GM21390 (cell line): ENCODE results near the gene KIAA1755.

Source experiments
- ATAC-seq: cut with Tn5 transposase; IDR thresholded peaks from one replicate; pipeline ENCODE4 v1.9.1; 2021; ENCODE audit not compliant: unreplicated experiment

KIAA1755 gene

DNA sequence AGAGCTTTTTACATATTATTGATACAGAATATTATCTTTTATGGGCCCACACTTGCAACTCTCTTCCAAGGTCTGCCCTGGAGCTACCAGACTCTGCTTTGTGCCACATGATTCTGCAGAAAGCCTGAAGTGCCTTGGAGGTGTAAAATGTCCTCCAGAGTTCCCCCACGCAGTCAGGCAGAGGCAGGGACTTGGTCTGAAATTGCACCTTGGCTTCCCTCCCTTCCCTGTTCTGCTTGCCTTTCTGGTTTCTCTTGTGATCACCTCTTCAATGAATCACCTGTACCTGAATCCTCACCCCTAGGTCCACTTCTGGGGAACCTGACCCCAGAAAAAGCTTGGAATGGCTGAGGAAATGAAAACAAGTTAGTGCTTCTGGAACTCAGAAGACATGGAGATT lies 52.4 kb downstream of the KIAA1755 start:
- no peak for ATAC-seq

DNA sequence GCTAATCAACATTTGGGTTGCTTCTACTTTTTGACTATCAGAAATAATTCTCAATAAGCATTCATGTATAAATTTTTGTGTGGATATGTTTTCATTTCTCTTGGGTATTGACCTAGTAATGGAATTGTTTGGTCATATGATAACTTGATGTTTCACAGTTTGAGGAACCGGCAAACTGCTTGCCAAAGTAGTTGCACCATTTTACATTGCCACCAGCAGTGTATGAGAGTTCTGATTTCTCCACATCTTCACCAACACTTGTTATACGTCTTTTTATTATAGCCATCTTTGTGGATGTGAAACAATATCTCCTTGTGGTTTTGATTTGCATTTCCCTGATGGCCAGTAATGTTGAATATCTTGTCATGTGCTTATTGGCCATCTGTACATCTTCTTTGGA lies 52.9 kb downstream of the KIAA1755 start:
- no peak for ATAC-seq

- no peak for ATAC-seq
Observed at GRCh38 chr20:38205001-38205400, 55.5 kb downstream of the KIAA1755 start.

- ATAC-seq: no peak
Observed at GRCh38 chr20:38203981-38204357, 56.6 kb downstream of the KIAA1755 start.

DNA sequence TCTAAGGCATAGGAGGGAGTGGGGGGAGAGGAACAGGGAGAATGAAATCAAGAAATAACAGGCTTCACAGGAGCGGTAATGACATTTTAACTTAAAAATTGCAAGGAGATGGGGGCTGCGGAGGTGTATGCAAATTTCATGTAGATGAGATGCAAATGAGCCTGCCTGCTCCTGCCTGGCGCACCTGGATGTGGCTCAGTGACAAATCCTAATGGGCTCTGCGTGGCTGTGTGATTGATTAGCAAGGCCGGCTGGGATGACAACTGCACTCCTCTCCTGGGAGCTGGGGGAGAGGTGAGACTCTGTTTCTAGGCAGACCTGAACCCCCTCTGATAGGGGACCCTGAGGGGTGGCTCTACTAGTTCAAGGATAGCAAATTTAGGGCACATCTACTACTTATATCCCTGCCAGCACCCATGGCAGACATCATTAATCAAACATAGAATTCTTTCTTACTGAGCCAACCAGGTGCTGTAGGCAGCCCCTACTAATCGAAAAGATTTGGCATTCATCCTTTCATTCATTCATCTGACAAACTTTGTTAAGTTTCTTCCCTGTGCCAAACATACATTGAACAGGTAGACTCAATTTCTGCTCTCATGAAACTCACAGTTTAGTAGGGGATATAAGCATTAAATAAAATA lies 57.1 kb downstream of the KIAA1755 start:
- ATAC-seq: no peak

DNA sequence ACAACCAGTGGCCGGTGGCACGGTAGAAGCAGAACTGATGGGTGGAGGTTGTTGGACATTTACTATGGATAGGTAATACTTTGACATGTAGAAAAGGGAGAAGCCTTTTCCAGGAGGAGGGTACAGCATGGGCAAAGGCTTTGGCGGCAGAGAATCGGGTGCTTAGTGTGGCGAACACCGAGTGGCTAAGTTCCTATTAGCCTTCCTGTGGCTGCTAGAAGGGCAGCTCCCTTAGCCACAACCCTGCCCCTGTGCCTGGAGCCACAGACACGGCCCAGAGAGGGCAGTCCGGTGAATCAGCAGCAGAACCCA lies 57.6 kb downstream of the KIAA1755 start:
- ATAC-seq: no peak

- no peak for ATAC-seq
Observed at GRCh38 chr20:38202153-38202981, 58.2 kb downstream of the KIAA1755 start.

- ATAC-seq: no peak
Observed at GRCh38 chr20:38201356-38201755, 59.2 kb downstream of the KIAA1755 start.

GRCh38 chr20:38200646-38201045 lies 59.9 kb downstream of the KIAA1755 start:
- no peak for ATAC-seq

DNA sequence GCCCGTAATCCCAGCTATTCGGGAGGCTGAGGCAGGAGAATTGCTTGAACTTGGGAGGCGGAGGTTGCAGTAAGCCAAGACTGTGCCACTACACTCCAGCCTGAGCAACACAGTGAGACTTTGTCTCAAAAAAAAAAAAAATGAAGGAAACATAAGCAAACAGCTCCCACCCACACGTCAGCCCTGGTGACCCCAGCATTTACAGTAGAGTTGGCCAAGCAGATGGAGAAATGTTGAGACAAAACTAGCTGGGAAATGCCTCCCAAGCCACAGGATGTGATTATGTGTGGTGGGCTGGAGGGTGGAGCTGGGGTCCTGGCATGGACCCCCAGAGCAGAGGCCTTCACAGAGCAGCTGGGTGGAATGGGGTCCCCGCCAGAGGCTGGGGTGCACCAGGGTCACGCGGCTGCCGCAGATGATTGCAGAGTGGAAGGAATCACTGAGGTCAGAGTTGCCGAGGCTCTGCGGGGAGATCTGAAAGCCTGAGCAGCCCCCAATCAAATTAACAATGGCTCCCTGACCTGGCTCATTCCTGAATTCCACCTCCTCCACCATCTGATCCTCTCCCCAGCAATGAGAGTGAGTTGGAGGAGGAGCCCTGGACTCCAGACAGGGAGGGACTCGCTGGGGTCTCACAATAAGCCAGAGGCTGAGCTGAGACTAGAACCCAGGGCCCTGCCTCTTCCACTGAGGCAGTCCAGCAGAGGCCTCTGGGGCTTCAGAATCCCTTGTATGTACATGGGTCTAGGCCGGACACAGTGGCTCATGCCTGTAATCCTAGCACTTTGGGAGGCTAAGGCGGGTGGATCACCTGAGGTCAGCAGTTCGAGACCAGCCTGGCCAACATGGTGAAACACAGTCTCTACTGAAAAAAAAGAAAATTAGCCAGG lies 60.8 kb downstream of the KIAA1755 start:
- ATAC-seq: no peak

- ATAC-seq: no peak
Observed at GRCh38 chr20:38198238-38198861, 62.2 kb downstream of the KIAA1755 start.

GRCh38 chr20:38197619-38198018 lies 62.9 kb downstream of the KIAA1755 start:
- ATAC-seq: no peak

- no peak for ATAC-seq
Observed at GRCh38 chr20:38197217-38197616, 63.3 kb downstream of the KIAA1755 start.

DNA sequence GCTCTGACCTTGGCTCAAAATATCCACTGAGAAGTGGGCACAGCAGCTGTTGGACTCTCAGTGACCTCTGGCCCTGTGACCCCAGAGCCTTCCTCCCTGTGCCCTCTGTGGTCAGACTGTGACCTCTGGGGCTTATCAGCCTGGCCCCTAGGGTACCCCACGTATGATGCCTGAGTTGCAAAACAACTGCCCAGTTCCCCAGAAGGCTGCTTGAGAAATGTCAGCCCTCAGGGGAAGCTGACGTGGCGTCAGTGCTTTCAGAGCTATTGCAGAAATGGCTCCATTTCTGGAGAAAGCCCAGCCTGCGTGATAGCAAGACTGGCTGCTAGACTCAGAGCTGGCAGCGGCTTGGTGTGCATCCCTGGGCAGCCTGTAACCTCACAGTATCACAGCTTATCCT lies 63.9 kb downstream of the KIAA1755 start:
- ATAC-seq: no peak

- ATAC-seq: no peak
Observed at GRCh38 chr20:38196076-38196475, 64.5 kb downstream of the KIAA1755 start.

GRCh38 chr20:38195521-38195920 lies 65.0 kb downstream of the KIAA1755 start:
- no peak for ATAC-seq

DNA sequence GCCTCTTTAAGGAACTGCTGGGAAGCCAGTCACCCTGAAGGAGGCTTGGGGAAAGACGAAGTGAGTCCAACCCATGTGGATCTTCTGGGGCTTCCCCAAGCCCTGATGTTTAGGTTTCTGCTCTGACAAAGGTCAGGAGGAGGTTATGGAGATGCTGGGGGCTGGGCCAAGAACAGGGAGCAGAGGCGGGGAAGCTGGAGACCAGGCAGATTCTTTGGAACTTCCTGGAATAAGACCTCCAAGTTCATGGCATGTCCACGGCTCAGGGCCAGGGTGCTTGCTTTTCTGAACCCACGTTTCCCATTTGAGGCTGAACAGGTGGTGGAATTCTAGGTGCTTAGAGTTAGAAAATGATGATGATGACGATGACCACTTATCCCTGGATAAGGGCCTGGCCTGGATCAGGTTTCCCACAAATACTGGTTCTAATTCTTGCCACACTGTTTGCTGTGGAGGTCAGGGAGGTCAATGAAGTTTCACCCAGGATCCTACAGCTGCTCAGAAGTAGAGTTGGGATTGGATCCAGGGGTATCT lies 65.5 kb downstream of the KIAA1755 start:
- ATAC-seq: no peak

DNA sequence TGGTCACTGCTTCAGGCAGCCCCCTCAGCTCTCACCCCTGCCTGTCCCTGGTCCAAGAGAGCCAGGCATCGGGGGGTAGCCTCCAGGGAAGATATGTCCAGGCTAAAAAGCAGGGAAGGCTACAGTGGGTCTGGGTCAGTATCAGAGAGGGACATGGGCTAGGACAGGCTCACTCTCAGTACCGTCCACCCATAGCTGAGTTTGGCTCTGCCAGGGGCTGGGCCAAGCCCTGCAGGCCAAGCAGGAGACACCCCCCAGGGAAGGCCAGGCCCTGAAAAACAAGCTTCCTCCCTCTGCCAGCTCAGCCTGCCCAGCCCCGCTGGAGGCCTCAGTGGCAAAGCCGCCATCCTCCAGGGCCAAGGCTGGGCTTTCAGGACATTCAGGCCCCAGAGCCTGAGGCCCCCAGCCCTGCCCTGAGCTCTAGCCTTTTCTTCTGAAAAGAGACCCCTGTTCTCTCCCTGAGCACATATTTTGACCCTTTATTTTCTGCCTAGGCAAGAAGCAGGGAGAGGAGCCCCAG lies 66.9 kb downstream of the KIAA1755 start:
- ATAC-seq: no peak

DNA sequence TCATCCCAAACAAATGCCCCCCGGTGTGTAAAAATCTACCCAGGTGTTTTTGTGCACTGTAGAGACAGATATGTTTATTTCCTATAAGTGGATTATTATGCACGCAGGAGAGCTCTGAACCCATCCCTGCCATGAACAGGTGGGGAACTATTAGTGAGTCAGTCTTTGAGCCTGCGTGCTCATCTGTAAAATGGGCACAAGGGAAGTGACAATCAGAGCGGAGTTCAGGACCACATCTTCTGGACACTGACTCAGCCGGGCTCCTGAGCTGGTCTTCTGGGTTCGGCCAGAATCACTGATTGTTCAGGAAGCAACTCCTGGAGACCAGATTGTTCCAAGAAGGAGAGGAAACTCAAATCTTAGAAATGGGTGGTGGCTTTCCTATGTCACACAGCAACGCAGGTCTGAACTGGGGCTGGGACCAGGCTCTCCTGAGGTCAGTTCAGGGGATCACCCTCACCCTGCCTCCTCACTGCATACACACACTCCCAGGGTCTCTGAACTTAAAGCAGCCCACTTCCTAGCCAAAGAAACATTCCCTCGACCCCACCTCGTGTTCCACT lies 68.1 kb downstream of the KIAA1755 start:
- ATAC-seq: no peak

DNA sequence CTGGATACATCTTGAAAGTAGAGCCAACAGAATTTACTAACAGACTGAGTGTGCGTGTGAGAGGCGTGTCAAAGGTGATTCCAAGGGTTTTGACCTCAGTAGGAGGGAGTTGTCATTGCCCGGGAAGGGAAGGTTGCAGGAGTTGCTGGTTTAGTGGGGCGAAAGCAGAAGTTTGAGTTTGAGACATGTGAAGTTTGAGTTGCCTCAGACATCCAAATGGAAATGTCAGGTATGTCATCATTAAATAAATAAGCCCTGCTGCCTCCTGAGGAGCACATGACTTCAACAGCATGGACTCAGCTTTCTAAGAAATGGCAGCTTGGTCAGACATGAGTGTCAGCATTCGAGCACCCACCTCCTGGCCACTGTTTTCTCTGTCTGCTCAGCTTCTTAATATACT lies 68.9 kb downstream of the KIAA1755 start:
- ATAC-seq: no peak
